ENCODE data around the gene SORCS3.
"Not testable (repeated sequence)": the region's sequence is repeated elsewhere in the genome, so short reads cannot be mapped to it uniquely, and the experiment has no call there.

The SORCS3 gene

DNA sequence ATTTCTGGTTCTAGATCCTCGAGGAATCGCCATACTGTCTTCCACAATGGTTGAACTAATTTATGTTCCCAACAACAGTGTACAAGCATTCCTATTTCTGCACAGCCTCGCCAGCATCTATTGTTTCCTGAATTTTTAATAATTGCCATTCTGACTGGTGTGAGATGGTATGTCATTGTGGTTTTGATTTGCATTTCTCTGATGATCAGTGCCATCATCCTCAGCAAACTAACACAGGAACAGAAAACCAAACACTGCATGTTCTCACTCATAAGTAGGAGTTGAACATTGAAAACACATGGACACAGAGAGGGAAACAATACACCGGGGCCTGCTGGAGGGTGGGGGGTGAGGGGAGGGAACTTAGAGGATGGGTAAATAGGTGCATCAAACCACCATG is 62.2 kb downstream of the SORCS3 start:
- not testable (repeated sequence) for H3K9me3 ChIP-seq (replicated peaks; ENCODE audit: low read length); H3K4me2 ChIP-seq (ENCODE audit: low read length); H3K36me3 ChIP-seq (ENCODE audit: insufficient read depth, low read length); H3K27me3 ChIP-seq (ENCODE audit: control insufficient read depth, insufficient read depth, low read length); H3K4me3 ChIP-seq (ENCODE audit: low read length); H3K9ac ChIP-seq (ENCODE audit: low read depth, low read length); H3K4me1 ChIP-seq (ENCODE audit: control insufficient read depth, insufficient read depth, low read length)

DNA sequence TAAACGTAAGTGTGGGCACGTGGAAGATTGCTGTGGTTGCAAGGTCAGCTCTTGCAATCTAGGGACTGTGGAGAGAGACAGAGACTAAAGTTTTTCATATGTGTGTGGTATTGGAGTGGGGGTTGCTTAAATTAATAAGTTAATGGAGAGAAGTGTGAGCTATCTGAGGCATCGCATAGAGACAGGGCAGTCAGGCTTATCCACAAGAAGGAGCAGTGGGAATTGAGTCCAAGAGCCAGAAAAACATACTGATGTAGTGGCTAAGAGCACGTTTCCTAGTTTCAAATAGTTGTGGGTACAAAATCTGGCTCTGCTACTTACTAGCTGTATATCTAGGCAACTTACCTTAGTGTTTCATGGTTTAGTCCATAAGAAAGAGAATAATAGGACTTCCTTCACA is 65.8 kb downstream of the SORCS3 start:
- Histone ChIP-seq H3K4me1 (ENCODE audit: control insufficient read depth, insufficient read depth, low read length) (no peaks in the 10 kb centered on the region), H3K36me3 (ENCODE audit: insufficient read depth, low read length) (no peaks in the 10 kb centered on the region), H3K9ac (ENCODE audit: low read depth, low read length) (no peak overlapping the region), H3K4me2 (ENCODE audit: low read length) (no peak overlapping the region), H3K27me3 (ENCODE audit: control insufficient read depth, insufficient read depth, low read length) (no peaks in the 10 kb centered on the region), H3K9me3 (replicated peaks; ENCODE audit: low read length) (no peaks in the 10 kb centered on the region), H3K4me3 (ENCODE audit: low read length) (no peak overlapping the region)

DNA sequence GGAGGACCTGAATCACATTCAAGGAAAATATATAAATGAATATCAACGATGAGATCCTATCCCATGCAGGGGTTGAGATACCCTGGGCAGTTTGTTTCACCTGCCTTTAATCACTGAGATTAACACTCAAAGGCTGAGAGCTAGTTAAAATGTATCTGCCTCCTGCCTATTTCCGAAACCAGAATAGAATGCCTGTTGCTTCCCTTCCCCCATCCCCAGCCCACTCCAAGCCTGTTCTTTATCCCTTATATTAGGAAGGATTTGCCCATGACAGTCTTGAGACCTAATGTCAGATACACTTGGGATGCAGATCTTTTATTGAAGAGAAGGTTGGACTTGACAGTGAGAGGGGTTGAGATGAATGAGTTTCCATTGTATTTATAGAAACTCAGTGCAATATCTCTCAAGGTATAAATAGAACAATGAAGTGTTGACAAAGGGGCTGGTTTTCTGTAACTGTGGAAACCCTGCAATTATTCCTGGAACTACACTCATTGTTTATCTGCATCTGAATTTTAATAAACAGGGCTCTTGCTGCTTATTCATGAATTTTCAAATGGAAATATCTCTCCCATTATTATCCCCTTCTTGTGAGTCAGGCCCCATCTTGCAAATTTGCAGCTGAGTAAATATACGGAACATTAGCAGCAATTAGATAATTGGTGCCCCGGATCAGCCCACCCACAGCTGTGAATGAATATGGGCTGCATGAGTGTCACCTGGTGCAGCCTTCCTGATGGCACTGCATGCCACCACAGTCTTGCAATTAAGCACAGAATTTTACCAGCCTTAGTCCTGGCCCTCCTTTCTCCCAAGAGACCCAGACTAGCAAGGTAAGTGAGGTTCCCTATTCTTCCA is 66.7 kb downstream of the SORCS3 start:
- no peaks in the 10 kb centered on the region for H3K36me3 ChIP-seq (ENCODE audit: insufficient read depth, low read length)
- H3K4me2 ChIP-seq (ENCODE audit: low read length) = no peak overlapping the region
- no peaks in the 10 kb centered on the region for H3K4me1 ChIP-seq (ENCODE audit: control insufficient read depth, insufficient read depth, low read length)
- H3K27me3 ChIP-seq (ENCODE audit: control insufficient read depth, insufficient read depth, low read length) = no peaks in the 10 kb centered on the region
- H3K9me3 ChIP-seq (replicated peaks; ENCODE audit: low read length) = no peaks in the 10 kb centered on the region
- no peak overlapping the region for H3K4me3 ChIP-seq (ENCODE audit: low read length)
- H3K9ac ChIP-seq (ENCODE audit: low read depth, low read length) = no peak overlapping the region

DNA sequence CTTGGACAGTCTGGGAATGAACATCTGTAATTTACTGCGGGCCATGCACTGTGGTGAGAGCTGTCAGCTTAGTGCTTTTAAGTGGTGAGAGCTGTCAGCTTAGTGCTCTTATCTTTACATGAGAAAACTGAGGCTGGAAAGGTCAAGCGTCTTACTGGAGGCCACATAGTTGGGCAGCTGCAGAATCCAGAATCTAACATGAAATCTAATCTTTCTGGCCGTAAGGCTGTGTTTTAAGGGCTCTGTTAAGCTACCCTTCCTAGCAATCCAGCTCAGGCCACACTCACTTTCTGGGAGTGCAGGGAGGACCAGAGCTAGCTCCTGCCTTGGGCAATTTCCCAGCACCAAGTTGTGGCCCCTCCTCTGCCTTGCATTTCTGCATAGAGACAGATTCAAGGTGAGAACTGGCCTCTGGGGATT is 70.2 kb downstream of the SORCS3 start:
- Histone ChIP-seq H3K9me3 (replicated peaks; ENCODE audit: low read length) (no peaks in the 10 kb centered on the region), H3K4me1 (ENCODE audit: control insufficient read depth, insufficient read depth, low read length) (no peaks in the 10 kb centered on the region)

DNA sequence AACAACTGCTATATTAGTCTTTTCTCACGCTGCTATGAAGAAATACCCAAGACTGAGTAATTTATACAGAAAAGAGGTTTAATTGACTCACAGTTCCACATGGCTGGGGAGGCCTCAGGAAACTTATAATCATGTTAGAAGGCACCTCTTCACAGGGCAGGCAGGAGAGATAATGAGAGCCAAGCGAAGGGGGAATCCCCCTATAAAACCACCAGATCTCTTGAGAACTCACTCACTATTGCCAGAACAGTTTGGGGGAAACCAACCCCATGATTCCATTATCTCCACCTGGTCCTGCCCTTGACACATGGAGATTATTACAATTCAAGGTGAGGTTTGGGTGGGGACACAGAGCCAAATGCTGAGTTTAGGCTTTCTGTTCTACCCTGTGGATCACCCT is 89.5 kb downstream of the SORCS3 start:
- not testable (repeated sequence) for H3K9ac ChIP-seq (ENCODE audit: low read depth, low read length); H3K36me3 ChIP-seq (ENCODE audit: insufficient read depth, low read length); H3K4me3 ChIP-seq (ENCODE audit: low read length); H3K4me1 ChIP-seq (ENCODE audit: control insufficient read depth, insufficient read depth, low read length); H3K9me3 ChIP-seq (replicated peaks; ENCODE audit: low read length); H3K27me3 ChIP-seq (ENCODE audit: control insufficient read depth, insufficient read depth, low read length); H3K4me2 ChIP-seq (ENCODE audit: low read length)

More for the DNA sequence above, 70.2 kb downstream of the SORCS3 start:
- Histone ChIP-seq H3K4me2 (ENCODE audit: low read length) (no peak overlapping the region), H3K27me3 (ENCODE audit: control insufficient read depth, insufficient read depth, low read length) (no peaks in the 10 kb centered on the region), H3K36me3 (ENCODE audit: insufficient read depth, low read length) (no peaks in the 10 kb centered on the region), H3K9ac (ENCODE audit: low read depth, low read length) (no peak overlapping the region), H3K4me3 (ENCODE audit: low read length) (no peak overlapping the region)

DNA sequence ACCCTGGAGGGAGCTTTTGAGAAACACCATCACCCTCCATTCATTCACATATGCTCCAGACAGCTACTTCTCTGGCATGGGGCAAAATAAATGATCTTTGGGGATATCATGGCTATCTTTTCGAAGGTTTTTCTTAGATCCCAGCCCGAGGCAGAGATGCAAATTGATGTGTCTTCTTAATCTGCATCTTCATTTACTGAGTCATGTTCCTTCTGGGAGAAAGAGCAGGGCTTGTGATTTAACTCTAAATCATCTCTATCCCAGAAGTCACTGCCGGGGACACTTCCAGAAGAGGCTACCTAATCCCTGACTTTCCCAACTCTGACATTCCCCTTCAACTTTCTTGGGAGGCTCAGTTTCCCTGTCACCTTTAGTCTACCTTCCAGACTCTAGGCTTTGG is 90.1 kb downstream of the SORCS3 start:
- H3K9ac ChIP-seq (ENCODE audit: low read depth, low read length) = no peak overlapping the region
- no peaks in the 10 kb centered on the region for H3K36me3 ChIP-seq (ENCODE audit: insufficient read depth, low read length)
- no peaks in the 10 kb centered on the region for H3K9me3 ChIP-seq (replicated peaks; ENCODE audit: low read length)
- H3K27me3 ChIP-seq (ENCODE audit: control insufficient read depth, insufficient read depth, low read length) = peaks cover 3% of the 10 kb centered on the region
- H3K4me2 ChIP-seq (ENCODE audit: low read length) = no peak overlapping the region
- no peak overlapping the region for H3K4me3 ChIP-seq (ENCODE audit: low read length)
- H3K4me1 ChIP-seq (ENCODE audit: control insufficient read depth, insufficient read depth, low read length) = no peaks in the 10 kb centered on the region

DNA sequence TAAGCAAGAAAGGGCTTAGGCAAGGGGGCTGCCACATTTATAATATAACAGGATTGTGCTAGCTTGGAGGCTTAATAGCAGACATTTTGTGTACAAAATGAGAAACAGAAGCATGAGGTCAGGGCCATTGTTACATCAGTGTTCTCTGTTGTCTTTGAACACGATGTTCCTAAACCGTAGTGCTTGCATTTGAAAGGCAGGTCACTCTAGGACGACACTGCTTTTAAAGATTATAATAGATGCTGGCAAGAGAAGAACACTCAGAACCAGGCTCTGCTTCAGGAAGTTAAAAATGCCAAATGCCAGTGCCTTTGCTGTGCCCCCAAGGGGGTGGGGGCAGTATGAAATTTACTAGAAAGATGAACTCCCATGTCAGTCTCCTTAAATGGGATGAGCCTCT is 91.1 kb downstream of the SORCS3 start:
- Histone ChIP-seq H3K4me3 (ENCODE audit: low read length) (no peak overlapping the region), H3K36me3 (ENCODE audit: insufficient read depth, low read length) (no peaks in the 10 kb centered on the region), H3K4me1 (ENCODE audit: control insufficient read depth, insufficient read depth, low read length) (no peaks in the 10 kb centered on the region), H3K27me3 (ENCODE audit: control insufficient read depth, insufficient read depth, low read length) (peaks cover 3% of the 10 kb centered on the region), H3K4me2 (ENCODE audit: low read length) (no peak overlapping the region), H3K9ac (ENCODE audit: low read depth, low read length) (no peak overlapping the region), H3K9me3 (replicated peaks; ENCODE audit: low read length) (no peaks in the 10 kb centered on the region)

DNA sequence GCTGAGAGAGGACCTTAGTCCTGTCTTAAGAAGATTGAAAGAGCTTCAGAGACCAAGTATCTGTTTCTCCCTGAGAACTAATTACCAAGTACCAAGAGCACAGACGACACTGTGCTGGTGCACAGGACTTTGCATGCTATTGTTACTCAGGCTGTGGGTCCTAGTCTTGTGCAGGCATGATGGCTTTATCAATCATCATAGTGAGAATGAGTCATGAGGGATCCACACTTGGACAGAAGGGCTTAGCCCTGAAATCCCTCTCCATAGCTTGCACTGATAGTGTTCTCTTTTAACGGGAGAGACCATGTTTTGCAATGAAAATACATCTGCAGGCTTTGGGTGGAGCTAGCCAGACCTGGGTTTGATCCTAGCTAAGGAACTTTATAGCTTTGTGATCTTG is 93.3 kb downstream of the SORCS3 start:
- Histone ChIP-seq H3K36me3 (ENCODE audit: insufficient read depth, low read length) (no peaks in the 10 kb centered on the region), H3K4me2 (ENCODE audit: low read length) (no peak overlapping the region), H3K4me1 (ENCODE audit: control insufficient read depth, insufficient read depth, low read length) (no peaks in the 10 kb centered on the region), H3K27me3 (ENCODE audit: control insufficient read depth, insufficient read depth, low read length) (peaks cover 3% of the 10 kb centered on the region), H3K9ac (ENCODE audit: low read depth, low read length) (no peak overlapping the region), H3K9me3 (replicated peaks; ENCODE audit: low read length) (no peaks in the 10 kb centered on the region), H3K4me3 (ENCODE audit: low read length) (no peak overlapping the region)

DNA sequence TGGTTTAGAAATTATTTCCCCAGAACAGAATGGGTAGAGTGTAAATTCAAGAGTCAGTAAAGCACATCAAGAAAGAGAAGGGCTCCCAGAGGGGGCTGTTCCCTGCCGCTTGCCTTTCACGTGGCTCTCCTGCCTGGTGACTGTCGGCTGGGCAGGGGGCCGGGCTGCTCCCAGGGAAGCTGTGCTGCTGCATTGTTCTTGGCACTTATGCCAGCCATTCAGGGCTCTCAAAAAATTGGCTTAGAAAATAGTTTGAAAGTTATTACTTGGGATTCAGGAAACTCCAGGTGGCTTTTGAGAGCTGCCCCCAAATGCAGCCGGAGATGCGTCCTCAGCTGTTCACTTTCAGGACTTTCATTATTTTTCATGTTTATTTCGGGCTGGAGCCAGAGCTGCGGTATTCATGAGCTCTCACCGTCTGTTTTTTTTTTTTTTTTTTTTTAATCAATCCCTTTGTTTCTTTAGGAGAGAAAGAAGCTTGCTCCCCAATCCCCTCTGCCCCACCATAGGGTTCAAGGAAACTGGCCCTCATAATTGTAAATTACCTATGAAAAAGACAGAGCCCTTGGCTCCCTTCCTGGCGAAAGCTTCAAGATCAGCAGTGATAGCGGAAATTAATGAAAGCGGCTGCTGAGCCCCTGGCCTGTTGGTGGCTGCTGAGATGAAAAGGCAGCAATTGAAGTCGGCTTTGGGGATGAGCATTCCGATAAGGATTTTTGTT is 94.1 kb downstream of the SORCS3 start:
- Histone ChIP-seq H3K27me3 (ENCODE audit: control insufficient read depth, insufficient read depth, low read length) (peaks cover 3% of the 10 kb centered on the region), H3K4me1 (ENCODE audit: control insufficient read depth, insufficient read depth, low read length) (no peaks in the 10 kb centered on the region), H3K9me3 (replicated peaks; ENCODE audit: low read length) (no peaks in the 10 kb centered on the region), H3K36me3 (ENCODE audit: insufficient read depth, low read length) (no peaks in the 10 kb centered on the region), H3K4me2 (ENCODE audit: low read length) (peak overlapping the region; percentile 11), H3K9ac (ENCODE audit: low read depth, low read length) (no peak overlapping the region), H3K4me3 (ENCODE audit: low read length) (no peak overlapping the region)

DNA sequence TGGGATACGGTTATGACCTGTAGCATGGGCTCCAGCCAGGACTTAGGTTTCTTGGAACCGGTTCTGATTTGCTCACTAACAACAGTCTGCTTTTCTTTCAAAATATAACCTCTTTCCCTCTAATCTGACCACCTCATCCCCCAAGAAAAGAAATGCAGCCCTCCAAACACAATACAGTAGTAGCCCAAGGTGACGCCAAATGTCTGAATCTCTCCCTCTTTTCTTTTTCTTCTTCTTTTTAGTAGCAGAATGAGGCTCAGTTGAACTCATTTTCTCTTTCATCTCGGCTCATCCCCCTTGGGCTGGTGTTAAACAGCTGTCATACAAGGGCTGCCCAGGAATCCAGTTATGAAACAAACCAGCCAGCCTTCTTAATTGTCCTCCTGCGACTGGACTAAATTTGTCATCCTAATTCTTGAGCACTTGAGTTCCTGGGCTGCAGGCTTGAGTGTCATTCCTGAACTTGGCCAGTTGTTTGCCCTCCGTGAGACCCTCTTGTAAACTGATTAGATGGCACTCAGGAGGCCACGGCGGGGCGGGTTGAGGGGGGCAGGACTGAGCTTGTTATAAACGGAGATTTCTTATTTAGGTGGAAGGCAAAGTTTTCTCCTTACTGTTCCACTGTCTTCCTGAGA is 94.8 kb downstream of the SORCS3 start:
- no peaks in the 10 kb centered on the region for H3K4me1 ChIP-seq (ENCODE audit: control insufficient read depth, insufficient read depth, low read length)
- no peaks in the 10 kb centered on the region for H3K9me3 ChIP-seq (replicated peaks; ENCODE audit: low read length)
- no peak overlapping the region for H3K9ac ChIP-seq (ENCODE audit: low read depth, low read length)
- H3K4me3 ChIP-seq (ENCODE audit: low read length) = no peak overlapping the region
- peaks cover 3% of the 10 kb centered on the region for H3K27me3 ChIP-seq (ENCODE audit: control insufficient read depth, insufficient read depth, low read length)
- no peaks in the 10 kb centered on the region for H3K36me3 ChIP-seq (ENCODE audit: insufficient read depth, low read length)
- peak overlapping the region; percentile 11 for H3K4me2 ChIP-seq (ENCODE audit: low read length)

DNA sequence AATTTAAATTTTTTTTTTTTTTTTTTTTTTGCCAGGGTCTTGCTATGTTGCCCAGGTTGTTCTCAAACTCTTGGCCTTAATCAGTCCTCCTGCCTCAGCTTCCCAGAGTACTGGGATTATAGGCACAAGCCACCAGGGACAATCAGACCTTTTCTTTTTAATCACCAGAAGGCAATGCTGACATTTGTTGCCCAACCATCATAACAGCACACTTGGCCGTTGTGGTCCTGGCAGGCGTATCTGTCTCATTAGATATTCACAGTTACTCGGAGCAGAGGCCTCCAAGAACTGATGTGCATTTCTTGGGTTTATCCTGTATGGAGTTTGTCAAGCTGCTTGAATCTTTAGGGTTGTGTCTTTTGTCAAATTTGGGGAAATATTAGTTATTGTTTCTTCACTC is 100.0 kb downstream of the SORCS3 start:
- no peaks in the 10 kb centered on the region for H3K27me3 ChIP-seq (ENCODE audit: control insufficient read depth, insufficient read depth, low read length)
- no peaks in the 10 kb centered on the region for H3K9me3 ChIP-seq (replicated peaks; ENCODE audit: low read length)
- no peaks in the 10 kb centered on the region for H3K4me1 ChIP-seq (ENCODE audit: control insufficient read depth, insufficient read depth, low read length)
- H3K4me3 ChIP-seq (ENCODE audit: low read length) = no peak overlapping the region
- no peak overlapping the region for H3K9ac ChIP-seq (ENCODE audit: low read depth, low read length)
- H3K36me3 ChIP-seq (ENCODE audit: insufficient read depth, low read length) = no peaks in the 10 kb centered on the region
- no peak overlapping the region for H3K4me2 ChIP-seq (ENCODE audit: low read length)

Measured in skeletal muscle satellite cell (primary cell).